Thoracic aorta (tissue), 2 donors: ENCODE results near the gene ZNF334. TPM values are rescaled to one million over a fixed set of nuclear protein-coding genes. Genes with fewer than 3 reads are reported as not detected.

Experiments
- ATAC-seq: fragments of 150-250 bp; one replicate; pipeline ENCODE4 v1.8.0; 2017; ENCODE audit warnings: low read depth; ENCODE audit not compliant: insufficient number of reproducible peaks, low FRiP score
- DNase-seq: peaks from one replicate; pipeline ENCODE4 v3.0.0-alpha.2; 2020; ENCODE audit warnings: low spot score
- H3K27ac ChIP-seq, 2 donors: fragments of 200-600 bp; sonication (generic); 1 replicate in 1 of 2; 2 replicates in 1 of 2; pipeline ENCODE4 v1.5.1; 2016; ENCODE audit warnings: mild to moderate bottlenecking in 2 of 2, moderate library complexity in 2 of 2
- H3K27me3 ChIP-seq: fragments of 200-600 bp; sonication (generic); replicated peaks from 2 replicates; pipeline ENCODE4 v1.6.0; 2016; ENCODE audit warnings: mild to moderate bottlenecking; ENCODE audit not compliant: insufficient read depth
- H3K36me3 ChIP-seq: fragments of 200-600 bp; sonication (generic); one replicate; pipeline ENCODE4 v1.5.1; 2016
- H3K4me1 ChIP-seq, 2 donors: fragments of 200-600 bp; sonication (generic); 1 replicate in 1 of 2; 2 replicates in 1 of 2; pipeline versions ENCODE4 v1.5.1 to v1.6.0; 2016; ENCODE audit warnings: low read depth in 2 of 2, mild to moderate bottlenecking in 1 of 2; ENCODE audit not compliant: control insufficient read depth in 1 of 2
- H3K4me3 ChIP-seq: fragments of 200-600 bp; sonication (generic); 2 replicates; pipeline ENCODE4 v1.5.1; 2016; ENCODE audit warnings: mild to moderate bottlenecking
- H3K9me3 ChIP-seq: fragments of 200-600 bp; sonication (generic); 2 replicates; pipeline ENCODE4 v1.5.1; 2016
- CTCF ChIP-seq: fragments of 200-600 bp; sonication (generic); IDR thresholded peaks from one replicate; pipeline ENCODE4 v1.5.1; 2019; ENCODE audit warnings: antibody characterized with exemption
- total RNA-seq, 2 donors: library from RNA; depleted of rRNA; stranded (reverse); fragments of >200 nt; gene quantifications; one replicate each; pipeline versions ENCODE4 v1.1.0 to v1.2.3, GENCODE V29; 2016

ZNF334 gene
- total RNA-seq, 2 donors from 2014 or later, result 0.49 to 3.0 TPM

- Histone ChIP-seq H3K4me1 (no peaks in the 10 kb centered on the region), H3K9me3 (no peaks in the 10 kb centered on the region), H3K4me3 (no peak overlapping the region), H3K27ac (no peak overlapping the region), H3K27me3 (no peaks in the 10 kb centered on the region), H3K36me3 (no peaks in the 10 kb centered on the region)
- no peak for TF ChIP-seq CTCF
- ATAC-seq (no peak), DNase-seq (no peak)
Measured at GRCh38 chr20:46482864-46483263, 30.5 kb downstream of the ZNF334 start.

GRCh38 chr20:46477640-46478039, 35.7 kb downstream of the ZNF334 start:
- Histone ChIP-seq H3K9me3 (no peaks in the 10 kb centered on the region), H3K27ac (no peak overlapping the region), H3K4me1 (no peaks in the 10 kb centered on the region), H3K27me3 (no peaks in the 10 kb centered on the region), H3K36me3 (no peaks in the 10 kb centered on the region), H3K4me3 (no peak overlapping the region)
- TF ChIP-seq CTCF, result no peak
- DNase-seq (no peak), ATAC-seq (no peak)

- Histone ChIP-seq H3K27ac (no peak overlapping the region), H3K4me3 (no peak overlapping the region), H3K9me3 (no peaks in the 10 kb centered on the region), H3K4me1 (no peaks in the 10 kb centered on the region), H3K27me3 (no peaks in the 10 kb centered on the region), H3K36me3 (no peaks in the 10 kb centered on the region)
- DNase-seq (no peak), ATAC-seq (no peak)
- TF ChIP-seq CTCF, result no peak
Measured at GRCh38 chr20:46477225-46477624, 36.1 kb downstream of the ZNF334 start.

GRCh38 chr20:46468508-46468907, 44.9 kb downstream of the ZNF334 start:
- Histone ChIP-seq H3K9me3 (no peaks in the 10 kb centered on the region), H3K4me3 (no peak overlapping the region), H3K27ac (no peak overlapping the region), H3K27me3 (no peaks in the 10 kb centered on the region), H3K36me3 (no peaks in the 10 kb centered on the region), H3K4me1 (no peaks in the 10 kb centered on the region)
- no peak for TF ChIP-seq CTCF
- ATAC-seq (no peak), DNase-seq (no peak)

- DNase-seq (no peak), ATAC-seq (no peak)
- Histone ChIP-seq H3K9me3 (no peaks in the 10 kb centered on the region), H3K27ac (no peak overlapping the region), H3K27me3 (no peaks in the 10 kb centered on the region), H3K36me3 (no peaks in the 10 kb centered on the region), H3K4me1 (no peaks in the 10 kb centered on the region), H3K4me3 (no peak overlapping the region)
- TF ChIP-seq CTCF, result no peak
Measured at GRCh38 chr20:46464451-46464850, 48.9 kb downstream of the ZNF334 start.
